ENCODE results near the gene SUFU.
"Not testable (repeated sequence)": the region's sequence is repeated elsewhere in the genome, so short reads cannot be mapped to it uniquely, and the experiment has no call there.

SUFU gene

DNA sequence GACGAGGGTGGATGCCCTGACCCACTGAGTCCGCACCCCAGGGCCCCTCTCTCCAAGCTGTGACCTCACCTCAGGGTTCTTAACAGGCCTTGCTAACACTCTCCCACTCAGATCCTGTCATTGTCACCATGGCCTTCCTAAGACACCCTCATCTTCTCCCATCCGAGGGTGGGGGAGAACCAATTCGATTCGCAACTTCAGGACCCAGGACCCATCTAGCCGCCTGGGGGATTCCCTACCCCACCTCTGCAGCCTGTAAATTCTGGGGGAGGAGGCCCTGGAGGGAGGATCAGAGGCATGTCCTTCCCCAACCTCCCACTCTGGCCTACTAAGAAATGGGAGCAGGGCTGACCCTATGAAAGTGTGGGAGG lies 157.9 kb downstream of the SUFU start:
- Histone ChIP-seq H3K4me1 (ENCODE audit: low read depth, poor library complexity, severe bottlenecking) (peaks cover 33% of the 10 kb centered on the region), H3K4me2 (peak overlapping the region; percentile 84), H3K27me3 (ENCODE audit: insufficient read depth, low read depth) (no peaks in the 10 kb centered on the region), H3K36me3 (ENCODE audit: insufficient read depth) (no peaks in the 10 kb centered on the region; the same call in 1 of the 2 replicates), H3K79me2 (ENCODE audit: insufficient read depth, low read depth) (no peaks in the 10 kb centered on the region), H3K9ac (no peak overlapping the region), H2AFZ (ENCODE audit: low read depth) (peak overlapping the region; percentile 50; the same call in 1 of the 2 replicates), H3K27ac (peak overlapping the region; percentile 29; the same call in 1 of the 2 replicates), H3K4me3 (IDR thresholded peaks at IDR 0.05; ENCODE audit: insufficient read depth, low read depth, low read length) (no peak overlapping the region), H4K20me1 (ENCODE audit: insufficient read depth) (no peaks in the 10 kb centered on the region)
- TF ChIP-seq, protein P1, sequence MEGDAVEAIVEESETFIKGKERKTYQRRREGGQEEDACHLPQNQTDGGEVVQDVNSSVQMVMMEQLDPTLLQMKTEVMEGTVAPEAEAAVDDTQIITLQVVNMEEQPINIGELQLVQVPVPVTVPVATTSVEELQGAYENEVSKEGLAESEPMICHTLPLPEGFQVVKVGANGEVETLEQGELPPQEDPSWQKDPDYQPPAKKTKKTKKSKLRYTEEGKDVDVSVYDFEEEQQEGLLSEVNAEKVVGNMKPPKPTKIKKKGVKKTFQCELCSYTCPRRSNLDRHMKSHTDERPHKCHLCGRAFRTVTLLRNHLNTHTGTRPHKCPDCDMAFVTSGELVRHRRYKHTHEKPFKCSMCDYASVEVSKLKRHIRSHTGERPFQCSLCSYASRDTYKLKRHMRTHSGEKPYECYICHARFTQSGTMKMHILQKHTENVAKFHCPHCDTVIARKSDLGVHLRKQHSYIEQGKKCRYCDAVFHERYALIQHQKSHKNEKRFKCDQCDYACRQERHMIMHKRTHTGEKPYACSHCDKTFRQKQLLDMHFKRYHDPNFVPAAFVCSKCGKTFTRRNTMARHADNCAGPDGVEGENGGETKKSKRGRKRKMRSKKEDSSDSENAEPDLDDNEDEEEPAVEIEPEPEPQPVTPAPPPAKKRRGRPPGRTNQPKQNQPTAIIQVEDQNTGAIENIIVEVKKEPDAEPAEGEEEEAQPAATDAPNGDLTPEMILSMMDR (conservative IDR thresholded peaks at IDR 0.05; ENCODE audit: low read depth, low read length): no peak

DNA sequence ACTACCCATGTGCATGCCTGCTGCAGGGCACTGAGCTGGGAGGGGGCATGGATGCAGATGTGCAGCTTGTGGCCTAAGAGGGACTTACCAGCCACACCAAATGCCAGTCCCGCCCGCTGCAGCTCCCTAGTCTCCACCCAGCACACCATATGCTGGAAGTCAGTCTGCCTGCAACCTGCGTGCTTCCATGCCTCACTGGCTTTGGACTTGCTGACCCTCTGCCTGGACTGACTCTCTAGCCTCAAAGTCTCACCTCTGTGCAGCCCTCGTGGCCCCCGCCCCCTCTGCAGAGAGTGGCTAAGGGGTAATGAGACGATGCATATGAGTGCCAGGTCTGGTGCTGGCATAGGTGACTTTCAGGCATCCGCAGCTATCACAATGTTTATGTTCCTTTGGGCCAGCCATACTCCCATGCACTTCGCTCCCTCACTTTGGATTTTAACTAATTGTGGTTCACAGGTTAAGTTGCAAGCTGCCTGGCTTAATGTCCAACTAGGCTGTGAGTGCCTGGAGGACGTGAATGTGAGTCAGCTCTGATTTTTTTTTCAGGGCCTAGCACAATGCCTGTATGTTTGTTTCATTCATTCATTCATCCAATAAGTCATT lies 162.2 kb downstream of the SUFU start:
- Histone ChIP-seq H3K4me1 (ENCODE audit: low read depth, poor library complexity, severe bottlenecking) (peaks cover 26% of the 10 kb centered on the region), H3K4me2 (no peak overlapping the region)

DNA sequence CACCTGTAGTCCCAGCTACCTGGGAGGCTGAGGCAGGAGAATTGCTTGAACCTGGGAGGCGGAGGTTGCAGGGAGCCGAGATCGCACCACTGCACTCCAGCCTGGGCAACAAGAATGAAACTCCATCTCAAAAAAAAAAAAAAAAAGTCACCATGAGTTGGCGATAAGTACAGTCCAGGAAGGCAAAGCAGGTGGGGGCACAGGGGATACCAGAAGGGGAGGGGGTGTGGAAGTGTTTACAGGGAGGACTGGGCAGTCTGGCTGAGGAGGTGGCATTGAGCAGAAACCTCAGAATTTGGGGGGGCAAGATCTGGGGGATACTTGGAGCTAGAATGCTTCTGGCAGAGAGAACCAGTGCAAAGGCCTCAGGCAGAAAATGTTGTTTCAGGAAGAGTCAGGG lies 163.6 kb downstream of the SUFU start:
- H3K79me2 ChIP-seq (ENCODE audit: insufficient read depth, low read depth); H3K36me3 ChIP-seq (ENCODE audit: insufficient read depth); H3K4me3 ChIP-seq (IDR thresholded peaks at IDR 0.05; ENCODE audit: insufficient read depth, low read depth, low read length); H3K4me2 ChIP-seq; H3K27me3 ChIP-seq (ENCODE audit: insufficient read depth, low read depth); H3K27ac ChIP-seq; H2AFZ ChIP-seq (ENCODE audit: low read depth); H3K9ac ChIP-seq; H4K20me1 ChIP-seq (ENCODE audit: insufficient read depth): not testable (repeated sequence)
- peaks cover 15% of the 10 kb centered on the region for H3K4me1 ChIP-seq (ENCODE audit: low read depth, poor library complexity, severe bottlenecking)

More for the DNA sequence above, 162.2 kb downstream of the SUFU start:
- Histone ChIP-seq H2AFZ (ENCODE audit: low read depth) (no peak overlapping the region), H4K20me1 (ENCODE audit: insufficient read depth) (no peaks in the 10 kb centered on the region), H3K27me3 (ENCODE audit: insufficient read depth, low read depth) (no peaks in the 10 kb centered on the region), H3K27ac (no peak overlapping the region), H3K4me3 (IDR thresholded peaks at IDR 0.05; ENCODE audit: insufficient read depth, low read depth, low read length) (no peak overlapping the region), H3K9ac (no peak overlapping the region), H3K79me2 (ENCODE audit: insufficient read depth, low read depth) (no peaks in the 10 kb centered on the region), H3K36me3 (ENCODE audit: insufficient read depth) (no peaks in the 10 kb centered on the region)
- TF ChIP-seq, protein P1 (conservative IDR thresholded peaks at IDR 0.05; ENCODE audit: low read depth, low read length): no peak

DNA sequence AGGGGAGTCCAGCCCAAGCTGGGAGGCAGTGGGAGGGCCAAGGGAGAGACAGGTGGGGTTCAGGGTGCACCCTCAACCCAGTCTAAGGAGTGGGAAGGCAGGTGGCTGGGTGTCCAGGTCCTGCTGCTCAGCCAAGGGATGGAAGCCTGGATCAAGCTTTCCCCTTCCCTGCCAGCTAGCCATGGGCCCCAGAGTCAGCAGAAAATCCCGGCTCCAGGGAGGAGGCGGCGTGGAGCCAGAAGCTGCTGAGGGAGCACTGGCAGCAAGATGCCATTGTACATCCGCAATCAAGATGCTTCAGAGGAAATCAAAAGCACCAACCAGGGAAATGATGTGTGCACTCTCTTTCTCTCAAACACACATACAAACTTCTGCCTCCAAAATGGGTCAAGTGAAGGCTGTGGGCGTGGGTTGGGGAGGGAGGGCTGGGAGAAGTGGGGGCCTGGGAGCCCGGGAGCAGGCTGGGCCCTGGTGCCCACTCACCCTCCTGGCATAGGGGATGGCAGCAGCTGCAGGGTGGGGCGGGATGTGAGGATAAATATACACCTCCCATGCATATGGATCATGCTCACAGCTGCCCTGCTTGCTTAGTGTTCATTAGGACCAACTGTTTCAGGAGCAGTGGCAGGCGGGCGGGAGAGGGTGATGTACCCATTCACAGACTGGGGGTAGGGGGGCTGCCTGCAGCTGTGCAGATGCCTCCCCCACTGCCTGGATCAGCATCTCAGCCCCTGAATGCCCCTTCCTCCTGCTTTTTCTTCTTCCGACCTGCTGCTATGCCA lies 164.7 kb downstream of the SUFU start:
- no peak overlapping the region for H3K4me2 ChIP-seq
- H3K27ac ChIP-seq: no peak overlapping the region

More for the DNA sequence above, 164.7 kb downstream of the SUFU start:
- Histone ChIP-seq H3K27me3 (ENCODE audit: insufficient read depth, low read depth) (no peaks in the 10 kb centered on the region), H3K9ac (no peak overlapping the region), H3K36me3 (ENCODE audit: insufficient read depth) (no peaks in the 10 kb centered on the region), H3K4me1 (ENCODE audit: low read depth, poor library complexity, severe bottlenecking) (peaks cover 16% of the 10 kb centered on the region), H4K20me1 (ENCODE audit: insufficient read depth) (no peaks in the 10 kb centered on the region), H3K4me3 (IDR thresholded peaks at IDR 0.05; ENCODE audit: insufficient read depth, low read depth, low read length) (no peak overlapping the region), H3K79me2 (ENCODE audit: insufficient read depth, low read depth) (no peaks in the 10 kb centered on the region), H2AFZ (ENCODE audit: low read depth) (no peak overlapping the region)
- TF ChIP-seq, protein P1 (conservative IDR thresholded peaks at IDR 0.05; ENCODE audit: low read depth, low read length): no peak
